Ovary (tissue), 3 donors: ENCODE results near the gene SH2B3.
"Not testable (repeated sequence)": the region's sequence is repeated elsewhere in the genome, so short reads cannot be mapped to it uniquely, and the experiment has no call there.

ENCODE experiments used
- EP300 ChIP-seq: sonication (generic); formaldehyde crosslinking; IDR thresholded peaks from one replicate; pipeline ENCODE4 v1.6.1; 2017; ENCODE audit warnings: antibody characterized with exemption
- POLR2A ChIP-seq: fragments of 450-650 bp; IDR thresholded peaks from one replicate; pipeline ENCODE4 v1.6.1; 2017; ENCODE audit warnings: antibody characterized with exemption, mild to moderate bottlenecking, moderate library complexity
- TF ChIP-seq, protein P1 (sequence below), 3 donors: fragments of 450-650 bp in 2 of 3; fragments of 200-600 bp in 1 of 3; IDR thresholded peaks; one replicate each; pipeline versions ENCODE4 v1.5.1 to v1.8.0; 2016 to 2022; ENCODE audit warnings: antibody characterized with exemption in 3 of 3, mild to moderate bottlenecking in 1 of 3
- donor health status: DM: no; HTN: no; CAD: no.

- TF ChIP-seq, protein P1, sequence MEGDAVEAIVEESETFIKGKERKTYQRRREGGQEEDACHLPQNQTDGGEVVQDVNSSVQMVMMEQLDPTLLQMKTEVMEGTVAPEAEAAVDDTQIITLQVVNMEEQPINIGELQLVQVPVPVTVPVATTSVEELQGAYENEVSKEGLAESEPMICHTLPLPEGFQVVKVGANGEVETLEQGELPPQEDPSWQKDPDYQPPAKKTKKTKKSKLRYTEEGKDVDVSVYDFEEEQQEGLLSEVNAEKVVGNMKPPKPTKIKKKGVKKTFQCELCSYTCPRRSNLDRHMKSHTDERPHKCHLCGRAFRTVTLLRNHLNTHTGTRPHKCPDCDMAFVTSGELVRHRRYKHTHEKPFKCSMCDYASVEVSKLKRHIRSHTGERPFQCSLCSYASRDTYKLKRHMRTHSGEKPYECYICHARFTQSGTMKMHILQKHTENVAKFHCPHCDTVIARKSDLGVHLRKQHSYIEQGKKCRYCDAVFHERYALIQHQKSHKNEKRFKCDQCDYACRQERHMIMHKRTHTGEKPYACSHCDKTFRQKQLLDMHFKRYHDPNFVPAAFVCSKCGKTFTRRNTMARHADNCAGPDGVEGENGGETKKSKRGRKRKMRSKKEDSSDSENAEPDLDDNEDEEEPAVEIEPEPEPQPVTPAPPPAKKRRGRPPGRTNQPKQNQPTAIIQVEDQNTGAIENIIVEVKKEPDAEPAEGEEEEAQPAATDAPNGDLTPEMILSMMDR (IDR thresholded peaks at IDR 0.05), result not testable (repeated sequence)
- TF ChIP-seq POLR2A, EP300: not testable (repeated sequence)
Measured at GRCh38 chr12:111492979-111493378, 87.3 kb downstream of the SH2B3 start.
